Uterus (tissue), 4 donors: ENCODE measurements around the gene HCN2. TPM values are rescaled to one million over a fixed set of nuclear protein-coding genes. Genes with fewer than 3 reads are reported as not detected.

Experiments used
- DNase-seq, 2 donors: peaks; one replicate each; pipeline ENCODE4 v3.0.0-alpha.2; 2019 to 2020
- H3K27ac ChIP-seq, 2 donors: fragments of 200-600 bp; sonication (generic); 1 replicate in 1 of 2; 2 replicates in 1 of 2; pipeline ENCODE4 v1.5.1; 2016 to 2018
- H3K27me3 ChIP-seq, 2 donors: fragments of 200-600 bp; sonication (generic); one replicate each; pipeline ENCODE4 v1.5.1; 2018 to 2019; ENCODE audit warnings: control low read depth in 1 of 2
- H3K36me3 ChIP-seq, 2 donors: fragments of 200-600 bp; sonication (generic); one replicate each; pipeline ENCODE4 v1.5.1; 2019; ENCODE audit warnings: control low read depth in 1 of 2
- H3K4me1 ChIP-seq, 2 donors: fragments of 200-600 bp; sonication (generic); one replicate each; pipeline ENCODE4 v1.5.1; 2018 to 2019; ENCODE audit warnings: control low read depth in 1 of 2
- H3K4me3 ChIP-seq, 2 donors: fragments of 200-600 bp; sonication (generic); 1 replicate in 1 of 2; 2 replicates in 1 of 2; pipeline ENCODE4 v1.5.1; 2018 to 2019; ENCODE audit warnings: mild to moderate bottlenecking in 1 of 2
- H3K9me3 ChIP-seq, 2 donors: fragments of 200-600 bp; sonication (generic); one replicate each; pipeline ENCODE4 v1.5.1; 2019; ENCODE audit warnings: control low read depth in 1 of 2
- CTCF ChIP-seq, 4 experiments: fragments of 200-600 bp in 2 of 4; fragments of 450-650 bp in 2 of 4; sonication (generic) in 2 of 4; IDR thresholded peaks; one replicate each; pipeline ENCODE4 v1.5.1; 2016 to 2019; ENCODE audit warnings: antibody characterized with exemption in 4 of 4, mild to moderate bottlenecking in 2 of 4, moderate library complexity in 1 of 4
- POLR2A ChIP-seq, 2 donors: fragments of 450-650 bp; IDR thresholded peaks; one replicate each; pipeline ENCODE4 v1.6.1; 2016; ENCODE audit warnings: antibody characterized with exemption in 2 of 2, mild to moderate bottlenecking in 1 of 2, moderate library complexity in 1 of 2
- intact Hi-C: fragments of 100-400 bp; cut with DNase I; formaldehyde crosslinking; loops from one replicate; pipeline ENCODE4 v1.15.1; 2023; ENCODE audit warnings: low total_unique reads
- total RNA-seq, 4 donors: library from RNA; depleted of rRNA in 3 of 4; stranded (reverse); fragments of >200 nt in 3 of 4; gene quantifications; one replicate each; pipeline versions ENCODE4 v1.1.0 to v1.2.4, GENCODE V29; 2014 to 2023
- donor health status: DM: yes; HTN: yes; CAD: no.

The HCN2 gene
- total RNA-seq, 4 donors from 2014 or later = 0.83 TPM; not detected in 3

GRCh38 chr19:555474-555808, 34.2 kb upstream of the HCN2 start:
- TF ChIP-seq CTCF (IDR thresholded peaks at IDR 0.05) = no peak
- TF ChIP-seq POLR2A (IDR thresholded peaks at IDR 0.05) = no peak
- intact Hi-C loops = no loop called here
- Histone ChIP-seq H3K27ac (no peak overlapping the region), H3K4me1 (peaks cover 0 to 7% of the 10 kb centered on the region in 2 donors), H3K4me3 (no peak overlapping the region), H3K9me3 (no peaks in the 10 kb centered on the region), H3K27me3 (no peaks in the 10 kb centered on the region), H3K36me3 (no peaks in the 10 kb centered on the region)
- DNase-seq = no peak

GRCh38 chr19:556611-557382, 32.9 kb upstream of the HCN2 start:
- Histone ChIP-seq H3K9me3 (no peaks in the 10 kb centered on the region), H3K27ac (no peak overlapping the region), H3K27me3 (no peaks in the 10 kb centered on the region), H3K36me3 (no peaks in the 10 kb centered on the region), H3K4me3 (no peak overlapping the region), H3K4me1 (peaks cover 0 to 7% of the 10 kb centered on the region in 2 donors)
- no peak for DNase-seq
- TF ChIP-seq CTCF (IDR thresholded peaks at IDR 0.05) (no peak), POLR2A (IDR thresholded peaks at IDR 0.05) (no peak)
- intact Hi-C loops = no loop called here

- Histone ChIP-seq H3K9me3 (no peaks in the 10 kb centered on the region), H3K36me3 (no peaks in the 10 kb centered on the region), H3K27me3 (no peaks in the 10 kb centered on the region), H3K4me3 (no peak overlapping the region), H3K4me1 (peaks cover 0 to 7% of the 10 kb centered on the region in 2 donors), H3K27ac (peak overlapping the region in 1 of 2 donors; percentile 49)
- peak; percentile 62 to 63 for DNase-seq
- intact Hi-C loops = no loop called here
- TF ChIP-seq CTCF (IDR thresholded peaks at IDR 0.05) (no peak), POLR2A (IDR thresholded peaks at IDR 0.05) (no peak)
Observed at GRCh38 chr19:558770-559439, 30.8 kb upstream of the HCN2 start.

- DNase-seq = no peak
- TF ChIP-seq CTCF (IDR thresholded peaks at IDR 0.05) = no peak
- TF ChIP-seq POLR2A (IDR thresholded peaks at IDR 0.05) = no peak
Observed at GRCh38 chr19:560121-560520, 29.6 kb upstream of the HCN2 start.

GRCh38 chr19:566403-566802, 23.3 kb upstream of the HCN2 start:
- Histone ChIP-seq H3K36me3 (no peaks in the 10 kb centered on the region), H3K4me3 (peak overlapping the region; percentile 14 to 27), H3K9me3 (no peaks in the 10 kb centered on the region), H3K27me3 (no peaks in the 10 kb centered on the region), H3K27ac (peak overlapping the region; percentile 77 to 90), H3K4me1 (peaks cover 0 to 3% of the 10 kb centered on the region in 2 donors)
- intact Hi-C loops = no loop called here
- TF ChIP-seq CTCF (IDR thresholded peaks at IDR 0.05) (no peak), POLR2A (IDR thresholded peaks at IDR 0.05) (no peak)
- DNase-seq = peak; percentile 86 to 94

More at GRCh38 chr19:560121-560520, 29.6 kb upstream of the HCN2 start:
- Histone ChIP-seq H3K36me3 (no peaks in the 10 kb centered on the region), H3K9me3 (no peaks in the 10 kb centered on the region), H3K4me3 (no peak overlapping the region), H3K4me1 (peaks cover 0 to 7% of the 10 kb centered on the region in 2 donors), H3K27ac (no peak overlapping the region), H3K27me3 (no peaks in the 10 kb centered on the region)
- intact Hi-C loops = no loop called here
